ENCODE results near the gene PTX4. TPM values are rescaled to one million over a fixed set of nuclear protein-coding genes. Genes with fewer than 3 reads are reported as not detected.
A peak's percentile ranks its signal among the peaks of the same experiment; 100 is the strongest.
"Not testable (repeated sequence)": the region's sequence is repeated elsewhere in the genome, so short reads cannot be mapped to it uniquely, and the experiment has no call there.

The PTX4 gene
- total and polyA plus RNA-seq, 4 donors: 0.11 to 0.14 TPM; not detected in 2

- Histone ChIP-seq H3K27ac (ENCODE audit: low read depth, low read length) (no peak overlapping the region), H3K4me1 (ENCODE audit: control insufficient read depth, insufficient read depth, low read length) (peaks cover 5% of the 10 kb centered on the region), H3K9me3 (ENCODE audit: control insufficient read depth, insufficient read depth, low read length) (no peaks in the 10 kb centered on the region), H3K27me3 (ENCODE audit: control insufficient read depth, insufficient read depth, low read length) (no peaks in the 10 kb centered on the region), H3K4me3 (ENCODE audit: low read depth, low read length) (no peak overlapping the region), H3K36me3 (ENCODE audit: control insufficient read depth, insufficient read depth, low read length) (no peaks in the 10 kb centered on the region)
- 83% methylated on average over 29 of the region's 33 CpGs for WGBS (ENCODE audit: insufficient coverage)
- no peak for DNase-seq (ENCODE audit: low read depth in 4 of 6, low spot score in 6 of 6)
Measured at GRCh38 chr16:1486551-1487390, 2.0 kb downstream of the PTX4 start.

- H3K9me3 ChIP-seq (ENCODE audit: control insufficient read depth, insufficient read depth, low read length): no peaks in the 10 kb centered on the region
- no peak for DNase-seq (ENCODE audit: low read depth in 4 of 6, low spot score in 6 of 6)
- no peaks in the 10 kb centered on the region for H3K36me3 ChIP-seq (ENCODE audit: control insufficient read depth, insufficient read depth, low read length)
- H3K4me1 ChIP-seq (ENCODE audit: control insufficient read depth, insufficient read depth, low read length): peaks cover 5% of the 10 kb centered on the region
- H3K27ac ChIP-seq (ENCODE audit: low read depth, low read length): no peak overlapping the region
- H3K27me3 ChIP-seq (ENCODE audit: control insufficient read depth, insufficient read depth, low read length): no peaks in the 10 kb centered on the region
- 90% methylated on average over 40 of the region's 40 CpGs for WGBS (ENCODE audit: insufficient coverage)
- H3K4me3 ChIP-seq (ENCODE audit: low read depth, low read length): no peak overlapping the region
Measured at GRCh38 chr16:1485847-1486496, 2.8 kb downstream of the PTX4 start.

GRCh38 chr16:1481906-1482835, 6.6 kb downstream of the PTX4 start:
- Histone ChIP-seq H3K9me3 (ENCODE audit: control insufficient read depth, insufficient read depth, low read length) (no peaks in the 10 kb centered on the region), H3K27ac (ENCODE audit: low read depth, low read length) (no peak overlapping the region), H3K4me3 (ENCODE audit: low read depth, low read length) (no peak overlapping the region), H3K27me3 (ENCODE audit: control insufficient read depth, insufficient read depth, low read length) (no peaks in the 10 kb centered on the region), H3K4me1 (ENCODE audit: control insufficient read depth, insufficient read depth, low read length) (peaks cover 5% of the 10 kb centered on the region), H3K36me3 (ENCODE audit: control insufficient read depth, insufficient read depth, low read length) (no peaks in the 10 kb centered on the region)
- no peak for DNase-seq (ENCODE audit: low read depth in 4 of 6, low spot score in 6 of 6)
- WGBS (ENCODE audit: insufficient coverage): 83% methylated on average over 23 of the region's 28 CpGs

GRCh38 chr16:1478937-1479336, 9.8 kb downstream of the PTX4 start:
- H3K4me3 ChIP-seq (ENCODE audit: low read depth, low read length); H3K27ac ChIP-seq (ENCODE audit: low read depth, low read length); H3K27me3 ChIP-seq (ENCODE audit: control insufficient read depth, insufficient read depth, low read length); H3K36me3 ChIP-seq (ENCODE audit: control insufficient read depth, insufficient read depth, low read length); H3K9me3 ChIP-seq (ENCODE audit: control insufficient read depth, insufficient read depth, low read length); DNase-seq (ENCODE audit: low read depth in 4 of 6, low spot score in 6 of 6): not testable (repeated sequence)
- H3K4me1 ChIP-seq (ENCODE audit: control insufficient read depth, insufficient read depth, low read length): peaks cover 15% of the 10 kb centered on the region
- WGBS (ENCODE audit: insufficient coverage): 98% methylated on average over 5 of the region's 9 CpGs

GRCh38 chr16:1477033-1477432, 11.7 kb downstream of the PTX4 start:
- Histone ChIP-seq H3K36me3 (ENCODE audit: control insufficient read depth, insufficient read depth, low read length) (no peaks in the 10 kb centered on the region), H3K4me3 (ENCODE audit: low read depth, low read length) (no peak overlapping the region), H3K27me3 (ENCODE audit: control insufficient read depth, insufficient read depth, low read length) (no peaks in the 10 kb centered on the region), H3K27ac (ENCODE audit: low read depth, low read length) (no peak overlapping the region), H3K9me3 (ENCODE audit: control insufficient read depth, insufficient read depth, low read length) (no peaks in the 10 kb centered on the region), H3K4me1 (ENCODE audit: control insufficient read depth, insufficient read depth, low read length) (peaks cover 21% of the 10 kb centered on the region)
- 97% methylated on average over 5 of the region's 10 CpGs for WGBS (ENCODE audit: insufficient coverage)
- no peak for DNase-seq (ENCODE audit: low read depth in 4 of 6, low spot score in 6 of 6)

GRCh38 chr16:1475552-1476114, 13.1 kb downstream of the PTX4 start:
- 60% methylated on average over 14 of the region's 15 CpGs for WGBS (ENCODE audit: insufficient coverage)
- H3K36me3 ChIP-seq (ENCODE audit: control insufficient read depth, insufficient read depth, low read length): peaks cover 14% of the 10 kb centered on the region
- peaks cover 30% of the 10 kb centered on the region for H3K4me1 ChIP-seq (ENCODE audit: control insufficient read depth, insufficient read depth, low read length)
- H3K4me3 ChIP-seq (ENCODE audit: low read depth, low read length): peak overlapping the region; percentile 59
- peak overlapping the region; percentile 64 for H3K27ac ChIP-seq (ENCODE audit: low read depth, low read length)
- H3K9me3 ChIP-seq (ENCODE audit: control insufficient read depth, insufficient read depth, low read length): no peaks in the 10 kb centered on the region
- no peaks in the 10 kb centered on the region for H3K27me3 ChIP-seq (ENCODE audit: control insufficient read depth, insufficient read depth, low read length)
- DNase-seq (ENCODE audit: low read depth in 4 of 6, low spot score in 6 of 6): no peak

- Histone ChIP-seq H3K4me1 (ENCODE audit: control insufficient read depth, insufficient read depth, low read length) (peaks cover 30% of the 10 kb centered on the region), H3K27me3 (ENCODE audit: control insufficient read depth, insufficient read depth, low read length) (no peaks in the 10 kb centered on the region), H3K9me3 (ENCODE audit: control insufficient read depth, insufficient read depth, low read length) (no peaks in the 10 kb centered on the region), H3K27ac (ENCODE audit: low read depth, low read length) (peak within 1 kb of the TSS; percentile 64), H3K4me3 (ENCODE audit: low read depth, low read length) (peak within 1 kb of the TSS; percentile 59), H3K36me3 (ENCODE audit: control insufficient read depth, insufficient read depth, low read length) (peaks cover 16% of the 10 kb centered on the region)
- WGBS (ENCODE audit: insufficient coverage): under 1% methylated on average over 99 of the region's 99 CpGs
- DNase-seq (ENCODE audit: low read depth in 4 of 6, low spot score in 6 of 6): peak; percentile 62 to 94 (median 78)
Measured at GRCh38 chr16:1474796-1475551, 13.8 kb downstream of the PTX4 start, which contains the start of gene CLCN7. TSS of gene CLCN7 (minus strand) at chr16:1475028. CDS start at chr16:1474974, 54 bp downstream.

GRCh38 chr16:1474082-1474795, 14.5 kb downstream of the PTX4 start:
- Histone ChIP-seq H3K4me3 (ENCODE audit: low read depth, low read length) (peak overlapping the region; percentile 49), H3K9me3 (ENCODE audit: control insufficient read depth, insufficient read depth, low read length) (no peaks in the 10 kb centered on the region), H3K27me3 (ENCODE audit: control insufficient read depth, insufficient read depth, low read length) (no peaks in the 10 kb centered on the region), H3K36me3 (ENCODE audit: control insufficient read depth, insufficient read depth, low read length) (peaks cover 19% of the 10 kb centered on the region), H3K27ac (ENCODE audit: low read depth, low read length) (no peak overlapping the region), H3K4me1 (ENCODE audit: control insufficient read depth, insufficient read depth, low read length) (peaks cover 30% of the 10 kb centered on the region)
- WGBS (ENCODE audit: insufficient coverage): 9% methylated on average over 57 of the region's 57 CpGs
- DNase-seq (ENCODE audit: low read depth in 4 of 6, low spot score in 6 of 6): no peak
